Measurements from ENCODE around the gene PRLR.

Gene PRLR

DNA sequence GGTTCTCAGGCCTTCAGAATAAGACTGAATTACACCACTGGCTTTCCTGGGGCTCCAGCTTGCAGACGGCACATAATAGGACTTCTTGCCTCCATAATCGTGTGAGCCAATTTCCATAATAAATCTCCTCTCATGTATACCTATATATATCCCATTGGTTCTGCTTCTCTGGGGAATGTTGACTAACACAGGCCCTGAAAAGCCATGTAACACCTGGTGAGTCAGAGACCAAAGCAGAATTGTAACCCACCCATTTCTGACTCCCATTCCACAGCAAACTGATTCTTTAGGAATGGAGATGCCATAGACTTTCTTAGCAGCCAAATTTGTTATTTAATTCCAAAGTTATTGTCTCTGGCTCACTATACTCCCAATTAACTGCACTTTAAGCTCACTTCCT, 97.1 kb downstream of the PRLR start:
- no peak for DNase-seq
- in situ Hi-C loops (cut with HindIII; ENCODE audit: low pct_ligation_motif_present, low sequenced_read_pairs) = no loop called here
- no peaks in the 10 kb centered on the region for H3K27me3 ChIP-seq (replicated peaks)
- no peak overlapping the region for H3K27ac ChIP-seq
- TF ChIP-seq, protein P1, sequence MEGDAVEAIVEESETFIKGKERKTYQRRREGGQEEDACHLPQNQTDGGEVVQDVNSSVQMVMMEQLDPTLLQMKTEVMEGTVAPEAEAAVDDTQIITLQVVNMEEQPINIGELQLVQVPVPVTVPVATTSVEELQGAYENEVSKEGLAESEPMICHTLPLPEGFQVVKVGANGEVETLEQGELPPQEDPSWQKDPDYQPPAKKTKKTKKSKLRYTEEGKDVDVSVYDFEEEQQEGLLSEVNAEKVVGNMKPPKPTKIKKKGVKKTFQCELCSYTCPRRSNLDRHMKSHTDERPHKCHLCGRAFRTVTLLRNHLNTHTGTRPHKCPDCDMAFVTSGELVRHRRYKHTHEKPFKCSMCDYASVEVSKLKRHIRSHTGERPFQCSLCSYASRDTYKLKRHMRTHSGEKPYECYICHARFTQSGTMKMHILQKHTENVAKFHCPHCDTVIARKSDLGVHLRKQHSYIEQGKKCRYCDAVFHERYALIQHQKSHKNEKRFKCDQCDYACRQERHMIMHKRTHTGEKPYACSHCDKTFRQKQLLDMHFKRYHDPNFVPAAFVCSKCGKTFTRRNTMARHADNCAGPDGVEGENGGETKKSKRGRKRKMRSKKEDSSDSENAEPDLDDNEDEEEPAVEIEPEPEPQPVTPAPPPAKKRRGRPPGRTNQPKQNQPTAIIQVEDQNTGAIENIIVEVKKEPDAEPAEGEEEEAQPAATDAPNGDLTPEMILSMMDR (IDR thresholded peaks at IDR 0.05; ENCODE audit: low read depth, low read length, missing control alignments) = no peak
- H3K4me3 ChIP-seq (ENCODE audit: low read depth, low read length) = no peak overlapping the region
- no peaks in the 10 kb centered on the region for H3K36me3 ChIP-seq (replicated peaks)

DNA sequence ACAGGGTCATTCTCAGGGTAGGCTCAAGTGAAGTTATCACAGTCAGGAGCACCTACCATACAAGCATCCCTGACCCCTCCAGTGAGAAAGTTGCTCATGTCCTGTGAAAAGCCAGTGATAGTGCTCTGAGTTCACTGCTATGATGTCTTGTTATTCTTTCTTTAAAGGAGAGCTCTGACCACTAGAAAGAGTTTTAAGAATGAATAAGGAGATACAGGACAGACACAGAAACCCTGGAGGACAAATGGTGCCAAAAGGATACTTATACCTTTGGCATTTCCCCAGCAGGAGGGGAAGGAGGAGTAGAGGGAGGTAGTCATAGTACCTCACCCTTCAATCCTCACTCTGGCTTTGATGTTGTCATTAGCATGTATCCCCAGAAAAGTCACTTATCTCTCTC, 98.6 kb downstream of the PRLR start:
- no peak overlapping the region for H3K4me3 ChIP-seq (ENCODE audit: low read depth, low read length)
- TF ChIP-seq, protein P1 (IDR thresholded peaks at IDR 0.05; ENCODE audit: low read depth, low read length, missing control alignments) = no peak
- H3K27ac ChIP-seq = no peak overlapping the region
- H3K36me3 ChIP-seq (replicated peaks) = no peaks in the 10 kb centered on the region
- in situ Hi-C loops (cut with HindIII; ENCODE audit: low pct_ligation_motif_present, low sequenced_read_pairs) = no loop called here
- no peaks in the 10 kb centered on the region for H3K27me3 ChIP-seq (replicated peaks)
- DNase-seq = no peak

DNA sequence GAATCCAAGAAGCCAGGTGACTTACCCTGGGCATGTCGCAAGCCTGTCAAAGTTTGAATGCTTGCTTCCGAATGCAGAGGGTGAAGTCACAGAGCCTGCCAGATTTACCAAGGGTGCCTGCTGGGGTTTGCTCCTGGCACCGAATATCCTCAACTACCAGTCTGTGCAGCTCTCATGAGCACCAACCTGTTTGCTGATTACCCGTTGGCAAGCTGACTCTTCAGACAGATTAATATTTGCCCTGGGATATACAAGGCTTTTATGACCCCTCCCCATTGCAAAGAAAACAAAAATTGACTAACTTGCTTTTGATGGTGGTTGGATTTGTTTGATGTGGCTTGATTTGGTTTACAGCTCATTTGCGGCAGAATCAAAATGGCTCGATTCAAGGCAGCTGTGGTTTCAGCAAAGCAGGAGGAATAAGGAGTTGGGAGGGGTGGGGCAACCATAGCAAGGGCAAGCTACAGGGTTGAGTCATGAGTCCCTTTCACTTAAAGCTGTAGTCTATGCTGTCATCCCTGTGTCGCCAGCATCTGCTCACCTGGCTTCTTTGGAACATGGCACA, 100.3 kb downstream of the PRLR start:
- Histone ChIP-seq H3K27ac (no peak overlapping the region), H3K36me3 (replicated peaks) (no peaks in the 10 kb centered on the region), H3K27me3 (replicated peaks) (no peaks in the 10 kb centered on the region), H3K4me3 (ENCODE audit: low read depth, low read length) (no peak overlapping the region)
- in situ Hi-C loops (cut with HindIII; ENCODE audit: low pct_ligation_motif_present, low sequenced_read_pairs) = no loop called here
- DNase-seq = no peak
- TF ChIP-seq, protein P1 (IDR thresholded peaks at IDR 0.05; ENCODE audit: low read depth, low read length, missing control alignments) = no peak

DNA sequence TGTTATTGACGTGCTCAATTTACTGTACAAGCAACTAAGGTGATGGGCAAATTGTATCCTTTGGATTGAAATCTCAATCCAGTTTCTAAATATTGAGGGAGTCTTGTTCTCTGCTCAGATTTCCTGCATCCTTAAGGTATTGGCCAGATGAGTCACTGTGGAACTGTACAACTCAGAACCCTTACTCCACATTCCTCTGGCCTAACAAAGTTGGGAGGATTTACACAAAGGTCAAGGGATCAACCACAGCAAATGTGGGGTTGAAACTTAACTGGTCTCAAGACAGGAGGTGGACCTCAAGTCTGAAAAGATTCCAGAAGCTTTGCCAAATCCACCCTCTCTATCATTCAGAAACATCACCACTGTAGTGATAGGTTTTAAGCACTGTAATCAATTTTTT, 101.0 kb downstream of the PRLR start:
- no peaks in the 10 kb centered on the region for H3K36me3 ChIP-seq (replicated peaks)
- in situ Hi-C loops (cut with HindIII; ENCODE audit: low pct_ligation_motif_present, low sequenced_read_pairs) = no loop called here
- H3K27me3 ChIP-seq (replicated peaks) = no peaks in the 10 kb centered on the region
- no peak overlapping the region for H3K4me3 ChIP-seq (ENCODE audit: low read depth, low read length)
- peak; percentile 68 for DNase-seq
- H3K27ac ChIP-seq = no peak overlapping the region
- TF ChIP-seq, protein P1 (IDR thresholded peaks at IDR 0.05; ENCODE audit: low read depth, low read length, missing control alignments) = no peak

DNA sequence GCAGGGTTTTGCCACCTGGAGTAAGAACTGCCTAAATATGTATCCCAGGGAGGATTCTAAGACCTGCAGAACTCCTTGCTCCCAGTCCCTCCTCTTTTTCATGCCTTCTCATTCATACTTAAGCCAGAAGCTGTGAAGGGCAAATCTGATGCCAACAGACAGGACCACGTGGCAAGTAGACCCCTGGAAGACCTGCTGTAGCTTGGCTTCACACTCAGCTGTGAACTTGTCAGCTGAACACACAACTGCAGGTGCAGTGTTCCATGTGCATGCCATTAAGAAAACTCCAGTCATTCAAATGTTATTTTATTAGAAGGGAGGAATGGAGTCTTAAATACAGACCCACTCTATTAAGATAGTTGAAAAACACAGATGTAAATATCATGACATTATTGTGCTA, 103.3 kb downstream of the PRLR start:
- Histone ChIP-seq H3K36me3 (replicated peaks) (no peaks in the 10 kb centered on the region), H3K27me3 (replicated peaks) (no peaks in the 10 kb centered on the region), H3K27ac (no peak overlapping the region), H3K4me3 (ENCODE audit: low read depth, low read length) (no peak overlapping the region)
- in situ Hi-C loops (cut with HindIII; ENCODE audit: low pct_ligation_motif_present, low sequenced_read_pairs) = no loop called here
- TF ChIP-seq, protein P1 (IDR thresholded peaks at IDR 0.05; ENCODE audit: low read depth, low read length, missing control alignments) = no peak
- DNase-seq = no peak

DNA sequence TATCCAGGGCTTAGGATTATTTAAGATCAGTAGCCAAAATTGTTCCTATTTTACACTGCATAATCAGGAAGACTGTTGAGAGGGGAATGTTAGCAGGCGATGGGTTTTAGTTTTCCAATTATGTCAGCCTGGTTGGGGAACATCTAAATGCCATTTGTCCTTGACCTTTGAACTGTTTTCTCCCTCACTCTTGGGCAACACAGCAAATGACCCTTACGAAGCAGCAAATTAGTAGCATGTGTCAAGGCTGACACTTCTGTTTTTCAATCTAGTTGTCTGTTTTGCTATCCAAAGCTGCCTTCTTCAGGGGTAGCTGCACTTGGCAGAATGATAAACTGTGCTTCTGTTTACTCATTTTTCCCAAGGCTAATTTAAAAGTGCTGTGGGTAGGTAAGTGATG, 104.5 kb downstream of the PRLR start:
- Histone ChIP-seq H3K27me3 (replicated peaks) (no peaks in the 10 kb centered on the region), H3K27ac (no peak overlapping the region), H3K4me3 (ENCODE audit: low read depth, low read length) (no peak overlapping the region), H3K36me3 (replicated peaks) (no peaks in the 10 kb centered on the region)
- no peak for DNase-seq
- in situ Hi-C loops (cut with HindIII; ENCODE audit: low pct_ligation_motif_present, low sequenced_read_pairs) = no loop called here
- TF ChIP-seq, protein P1 (IDR thresholded peaks at IDR 0.05; ENCODE audit: low read depth, low read length, missing control alignments) = no peak
